Nephron progenitor cell (in vitro differentiated cells): ENCODE data around the gene POLR2L.

Experiments
- DNase-seq: peaks from one replicate; pipeline ENCODE4 v3.0.0; 2021
- H3K27ac Mint-ChIP-seq: 2 replicates; pipeline ENCODE4 v1.8.0; 2021; ENCODE audit warnings: mild to moderate bottlenecking, moderate library complexity, mixed read lengths
- H3K27me3 Mint-ChIP-seq: 2 replicates; pipeline ENCODE4 v1.8.0; 2021; ENCODE audit warnings: mild to moderate bottlenecking, low read depth, mixed read lengths; ENCODE audit not compliant: poor library complexity
- H3K36me3 Mint-ChIP-seq: 2 replicates; pipeline ENCODE4 v1.8.0; 2021; ENCODE audit warnings: low read depth, mixed read lengths
- H3K4me1 Mint-ChIP-seq: 2 replicates; pipeline ENCODE4 v1.8.0; 2021; ENCODE audit warnings: mixed read lengths
- H3K4me3 Mint-ChIP-seq: 2 replicates; pipeline ENCODE4 v1.8.0; 2021; ENCODE audit warnings: mild to moderate bottlenecking, moderate library complexity, mixed read lengths
- H3K9me3 Mint-ChIP-seq: 2 replicates; pipeline ENCODE4 v1.8.0; 2021; ENCODE audit warnings: mild to moderate bottlenecking, moderate library complexity, mixed read lengths
- TF ChIP-seq, protein P1 (sequence below): fragments of 200-600 bp; sonication (generic); IDR thresholded peaks from 2 replicates; pipeline ENCODE4 v1.5.0; 2021; ENCODE audit warnings: antibody characterized with exemption

POLR2L gene

DNA sequence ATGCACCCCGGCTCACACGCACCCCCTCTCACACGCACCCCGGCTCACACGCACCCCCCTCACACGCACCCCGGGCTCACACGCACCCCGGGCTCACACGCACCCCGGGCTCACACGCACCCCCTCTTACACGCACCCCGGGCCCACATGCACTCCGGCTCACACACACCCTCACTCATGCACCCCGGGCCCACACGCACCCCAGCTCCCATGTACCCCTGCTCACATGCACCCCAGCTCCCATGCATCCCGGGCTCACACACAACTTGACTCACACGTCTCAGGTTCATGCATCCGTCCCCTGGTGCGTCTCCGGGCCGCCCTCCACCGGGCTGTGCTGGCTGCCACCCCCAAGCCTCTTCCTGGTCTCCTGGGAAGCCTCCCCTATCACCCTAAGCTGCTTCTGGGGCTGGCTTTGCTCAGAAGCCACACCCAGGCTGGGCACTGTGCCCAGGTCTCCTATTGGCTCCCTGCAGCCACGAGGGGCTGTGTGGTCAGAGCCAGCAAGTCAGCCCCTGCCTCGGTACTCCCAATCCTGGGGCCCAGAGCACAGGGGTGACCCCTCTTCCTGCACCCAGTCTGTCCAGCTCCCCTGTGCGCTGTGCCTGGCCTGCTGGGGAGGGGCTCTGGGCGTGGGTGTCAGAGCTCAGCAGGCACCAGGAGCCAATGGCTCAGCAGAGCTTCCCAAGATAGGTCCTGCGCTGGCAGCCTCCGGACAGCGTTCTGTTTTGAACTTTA, 17.2 kb upstream of the POLR2L start:
- TF ChIP-seq, protein P1, sequence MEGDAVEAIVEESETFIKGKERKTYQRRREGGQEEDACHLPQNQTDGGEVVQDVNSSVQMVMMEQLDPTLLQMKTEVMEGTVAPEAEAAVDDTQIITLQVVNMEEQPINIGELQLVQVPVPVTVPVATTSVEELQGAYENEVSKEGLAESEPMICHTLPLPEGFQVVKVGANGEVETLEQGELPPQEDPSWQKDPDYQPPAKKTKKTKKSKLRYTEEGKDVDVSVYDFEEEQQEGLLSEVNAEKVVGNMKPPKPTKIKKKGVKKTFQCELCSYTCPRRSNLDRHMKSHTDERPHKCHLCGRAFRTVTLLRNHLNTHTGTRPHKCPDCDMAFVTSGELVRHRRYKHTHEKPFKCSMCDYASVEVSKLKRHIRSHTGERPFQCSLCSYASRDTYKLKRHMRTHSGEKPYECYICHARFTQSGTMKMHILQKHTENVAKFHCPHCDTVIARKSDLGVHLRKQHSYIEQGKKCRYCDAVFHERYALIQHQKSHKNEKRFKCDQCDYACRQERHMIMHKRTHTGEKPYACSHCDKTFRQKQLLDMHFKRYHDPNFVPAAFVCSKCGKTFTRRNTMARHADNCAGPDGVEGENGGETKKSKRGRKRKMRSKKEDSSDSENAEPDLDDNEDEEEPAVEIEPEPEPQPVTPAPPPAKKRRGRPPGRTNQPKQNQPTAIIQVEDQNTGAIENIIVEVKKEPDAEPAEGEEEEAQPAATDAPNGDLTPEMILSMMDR: no peak
- Mint-ChIP-seq H3K36me3 (no peaks in the 10 kb centered on the region), H3K9me3 (no peaks in the 10 kb centered on the region), H3K4me1 (peaks cover 47% of the 10 kb centered on the region), H3K4me3 (no peak overlapping the region), H3K27me3 (no peaks in the 10 kb centered on the region), H3K27ac (no peak overlapping the region)
- DNase-seq: no peak

DNA sequence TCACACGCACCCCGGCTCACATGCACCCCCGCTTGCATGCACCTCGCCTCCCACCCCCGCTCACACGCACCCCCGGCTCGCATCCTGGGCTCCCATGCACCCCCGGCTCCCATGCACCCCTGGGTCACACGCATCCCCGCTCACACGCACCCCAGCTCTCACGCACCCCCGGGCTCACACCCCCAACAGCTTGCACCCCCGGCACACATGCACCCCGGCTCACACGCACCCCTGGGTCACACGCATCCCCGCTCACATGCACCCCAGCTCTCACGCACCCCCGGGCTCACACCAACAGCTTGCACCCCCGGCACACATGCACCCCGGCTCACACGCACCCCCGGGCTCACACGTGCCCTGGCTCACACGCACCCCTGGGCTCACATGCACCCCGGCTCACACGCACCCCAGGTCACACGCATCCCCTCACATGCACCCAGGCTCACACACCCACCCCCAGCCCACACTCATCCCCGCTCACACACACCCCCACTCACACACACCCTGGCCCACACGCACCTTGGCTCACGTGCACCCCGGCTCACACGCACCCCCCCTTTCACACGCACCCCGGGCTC, 16.5 kb upstream of the POLR2L start:
- DNase-seq: no peak
- H3K27me3 Mint-ChIP-seq: no peaks in the 10 kb centered on the region
- no peaks in the 10 kb centered on the region for H3K9me3 Mint-ChIP-seq
- H3K4me1 Mint-ChIP-seq: peaks cover 47% of the 10 kb centered on the region
- H3K27ac Mint-ChIP-seq: no peak overlapping the region
- no peak overlapping the region for H3K4me3 Mint-ChIP-seq
- H3K36me3 Mint-ChIP-seq: no peaks in the 10 kb centered on the region
- TF ChIP-seq, protein P1: no peak

DNA sequence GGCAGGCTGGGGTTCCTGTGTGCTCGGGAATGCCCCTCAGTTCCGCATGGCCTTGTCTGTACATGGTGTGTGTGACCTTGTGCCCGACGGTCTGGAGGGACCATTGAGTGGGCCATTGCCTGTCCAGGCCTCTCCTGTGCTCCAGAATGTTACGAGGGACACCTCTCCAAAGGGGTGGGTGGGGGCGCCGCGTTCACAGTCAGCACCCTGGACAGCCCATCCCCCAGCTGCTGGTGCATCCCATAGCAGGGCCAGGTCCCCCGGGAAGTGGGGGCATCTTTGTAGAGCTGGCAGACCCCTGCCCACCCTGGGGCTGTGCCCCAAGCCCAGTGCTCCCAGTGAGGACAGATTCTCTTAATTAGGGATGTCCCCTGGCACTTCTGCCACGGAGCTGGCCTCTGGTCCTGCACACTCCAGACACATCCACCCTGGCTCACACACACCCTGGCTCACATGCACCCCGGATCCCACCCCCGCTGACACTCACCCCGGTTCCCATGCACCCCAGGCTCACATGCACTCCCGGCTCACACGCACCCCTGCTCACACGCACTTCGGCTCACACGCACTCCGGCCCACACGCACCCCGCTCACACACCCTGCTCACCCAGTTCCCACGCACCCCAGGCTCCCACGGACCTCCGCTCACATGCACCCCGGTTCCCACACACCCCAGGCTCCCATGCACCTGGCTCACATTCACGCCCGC, 15.9 kb upstream of the POLR2L start:
- no peaks in the 10 kb centered on the region for H3K36me3 Mint-ChIP-seq
- no peak overlapping the region for H3K27ac Mint-ChIP-seq
- no peaks in the 10 kb centered on the region for H3K9me3 Mint-ChIP-seq
- no peaks in the 10 kb centered on the region for H3K27me3 Mint-ChIP-seq
- no peak overlapping the region for H3K4me3 Mint-ChIP-seq
- peaks cover 42% of the 10 kb centered on the region for H3K4me1 Mint-ChIP-seq
- TF ChIP-seq, protein P1: no peak
- no peak for DNase-seq

DNA sequence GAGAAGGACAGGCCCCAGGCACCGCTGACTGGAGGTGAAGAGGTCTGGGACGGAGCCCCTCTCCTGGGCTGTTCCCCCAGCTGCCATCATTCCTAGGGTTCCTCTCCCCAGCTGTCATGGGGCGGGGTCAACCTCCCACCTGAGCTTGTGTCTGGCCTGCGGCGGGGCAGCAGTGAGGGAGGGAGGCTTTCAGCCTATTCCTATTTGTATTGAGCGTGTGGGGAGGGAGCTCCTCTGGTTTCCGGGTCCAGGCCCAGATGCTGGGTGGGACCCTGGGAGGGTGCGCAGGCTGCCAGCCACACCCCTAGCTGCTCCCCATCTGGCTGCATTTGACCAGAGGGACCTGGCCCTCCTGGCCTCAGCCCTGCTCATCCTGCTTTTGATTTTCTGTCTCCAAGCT, 14.1 kb upstream of the POLR2L start:
- TF ChIP-seq, protein P1: no peak
- no peaks in the 10 kb centered on the region for H3K9me3 Mint-ChIP-seq
- peaks cover 11% of the 10 kb centered on the region for H3K27me3 Mint-ChIP-seq
- no peak for DNase-seq
- H3K4me3 Mint-ChIP-seq: no peak overlapping the region
- no peaks in the 10 kb centered on the region for H3K36me3 Mint-ChIP-seq
- peaks cover 31% of the 10 kb centered on the region for H3K4me1 Mint-ChIP-seq
- H3K27ac Mint-ChIP-seq: no peak overlapping the region

GRCh38 chr11:855796-856195, 13.5 kb upstream of the POLR2L start:
- Mint-ChIP-seq H3K27ac (no peak overlapping the region), H3K4me3 (no peak overlapping the region), H3K27me3 (peaks cover 11% of the 10 kb centered on the region), H3K9me3 (no peaks in the 10 kb centered on the region), H3K4me1 (peaks cover 31% of the 10 kb centered on the region), H3K36me3 (no peaks in the 10 kb centered on the region)
- TF ChIP-seq, protein P1: no peak
- DNase-seq: no peak
